DMS53 (cell line): ENCODE results near the gene MTCH1.
"Not testable (repeated sequence)": the region's sequence is repeated elsewhere in the genome, so short reads cannot be mapped to it uniquely, and the experiment has no call there.

ENCODE experiments used
- DNase-seq: peaks from one replicate; lab custom pipeline; 2025; lab: John Stamatoyannopoulos, UW

Gene MTCH1

GRCh38 chr6:36954262-36954931, 31.6 kb downstream of the MTCH1 start, which contains the start of gene PI16:
PI16 (plus strand) TSS chr6:36954738; CDS start chr6:36954761, 23 bp downstream.
- DNase-seq: no peak

- DNase-seq: no peak
These were observed 32.1 kb downstream of the MTCH1 start for GRCh38 chr6:36953931-36954261.

GRCh38 chr6:36949636-36950035, 36.4 kb downstream of the MTCH1 start:
- DNase-seq: no peak

- DNase-seq: not testable (repeated sequence)
These were observed 36.9 kb downstream of the MTCH1 start for GRCh38 chr6:36949076-36949475.

- no peak for DNase-seq
These were observed 38.2 kb downstream of the MTCH1 start for GRCh38 chr6:36947570-36948351.

GRCh38 chr6:36946526-36946925, 39.5 kb downstream of the MTCH1 start:
- DNase-seq: no peak

GRCh38 chr6:36945301-36945700, 40.7 kb downstream of the MTCH1 start:
- DNase-seq: no peak

- DNase-seq: no peak
These were observed 41.3 kb downstream of the MTCH1 start for GRCh38 chr6:36944650-36945049.

GRCh38 chr6:36942329-36942728, 43.7 kb downstream of the MTCH1 start:
- not testable (repeated sequence) for DNase-seq

- DNase-seq: not testable (repeated sequence)
These were observed 44.4 kb downstream of the MTCH1 start for GRCh38 chr6:36941561-36941960.

- no peak for DNase-seq
These were observed 46.0 kb downstream of the MTCH1 start for GRCh38 chr6:36940027-36940426.

- DNase-seq: not testable (repeated sequence)
These were observed 47.0 kb downstream of the MTCH1 start for GRCh38 chr6:36939005-36939404.

GRCh38 chr6:36938536-36938935, 47.5 kb downstream of the MTCH1 start:
- DNase-seq: no peak

GRCh38 chr6:36937896-36938295, 48.1 kb downstream of the MTCH1 start:
- no peak for DNase-seq

GRCh38 chr6:36936824-36937223, 49.2 kb downstream of the MTCH1 start:
- no peak for DNase-seq

- DNase-seq: no peak
These were observed 51.1 kb downstream of the MTCH1 start for GRCh38 chr6:36934901-36935300.

- DNase-seq: no peak
These were observed 52.5 kb downstream of the MTCH1 start for GRCh38 chr6:36933519-36933918.

- DNase-seq: no peak
These were observed 52.9 kb downstream of the MTCH1 start for GRCh38 chr6:36933102-36933501.

GRCh38 chr6:36930483-36930882, 55.5 kb downstream of the MTCH1 start:
- DNase-seq: no peak

GRCh38 chr6:36929607-36930006, 56.4 kb downstream of the MTCH1 start:
- no peak for DNase-seq

- DNase-seq: no peak
These were observed 56.8 kb downstream of the MTCH1 start for GRCh38 chr6:36929152-36929551.

GRCh38 chr6:36928547-36928918, 57.5 kb downstream of the MTCH1 start:
- DNase-seq: no peak

- no peak for DNase-seq
These were observed 58.1 kb downstream of the MTCH1 start for GRCh38 chr6:36927691-36928546.
